ENCODE results near the gene DHCR24.

Gene DHCR24

GRCh38 chr1:54838565-54839180, 48.3 kb downstream of the DHCR24 start:
- no peak overlapping the region for H3K27ac ChIP-seq
- H3K9ac ChIP-seq (ENCODE audit: insufficient read length), result no peak overlapping the region
- H3K4me3 ChIP-seq, result no peak overlapping the region
- no peak for DNase-seq (ENCODE audit: low read depth, low spot score)
- TF ChIP-seq EZH2 (IDR thresholded peaks at IDR 0.05) (no peak), POLR2AphosphoS5 (IDR thresholded peaks at IDR 0.05; ENCODE audit: borderline replicate concordance, low read depth, low read length) (no peak), FOXP2 (optimal IDR thresholded peaks at IDR 0.05; ENCODE audit: control extremely low read depth, extremely low read length, insufficient read depth) (no peak)
- H3K9me3 ChIP-seq (ENCODE audit: low read depth, low read length), result no peaks in the 10 kb centered on the region
- H3K36me3 ChIP-seq (ENCODE audit: insufficient read depth, low read length), result no peaks in the 10 kb centered on the region

GRCh38 chr1:54837002-54837853, 49.8 kb downstream of the DHCR24 start:
- no peaks in the 10 kb centered on the region for H3K36me3 ChIP-seq (ENCODE audit: insufficient read depth, low read length)
- H3K4me3 ChIP-seq, result no peak overlapping the region
- no peaks in the 10 kb centered on the region for H3K9me3 ChIP-seq (ENCODE audit: low read depth, low read length)
- no peak for TF ChIP-seq FOXP2 (optimal IDR thresholded peaks at IDR 0.05; ENCODE audit: control extremely low read depth, extremely low read length, insufficient read depth)
- no peak for TF ChIP-seq POLR2AphosphoS5 (IDR thresholded peaks at IDR 0.05; ENCODE audit: borderline replicate concordance, low read depth, low read length)
- TF ChIP-seq EZH2 (IDR thresholded peaks at IDR 0.05), result no peak
- H3K9ac ChIP-seq (ENCODE audit: insufficient read length), result no peak overlapping the region
- no peak overlapping the region for H3K27ac ChIP-seq
- DNase-seq (ENCODE audit: low read depth, low spot score), result no peak

GRCh38 chr1:54836594-54836993, 50.4 kb downstream of the DHCR24 start:
- Histone ChIP-seq H3K4me3 (no peak overlapping the region), H3K9ac (ENCODE audit: insufficient read length) (no peak overlapping the region), H3K9me3 (ENCODE audit: low read depth, low read length) (no peaks in the 10 kb centered on the region), H3K36me3 (ENCODE audit: insufficient read depth, low read length) (no peaks in the 10 kb centered on the region), H3K27ac (no peak overlapping the region)
- TF ChIP-seq EZH2 (IDR thresholded peaks at IDR 0.05) (no peak), FOXP2 (optimal IDR thresholded peaks at IDR 0.05; ENCODE audit: control extremely low read depth, extremely low read length, insufficient read depth) (no peak), POLR2AphosphoS5 (IDR thresholded peaks at IDR 0.05; ENCODE audit: borderline replicate concordance, low read depth, low read length) (no peak)
- DNase-seq (ENCODE audit: low read depth, low spot score), result no peak

- TF ChIP-seq POLR2AphosphoS5 (IDR thresholded peaks at IDR 0.05; ENCODE audit: borderline replicate concordance, low read depth, low read length), result no peak
- no peak overlapping the region for H3K27ac ChIP-seq
- no peaks in the 10 kb centered on the region for H3K36me3 ChIP-seq (ENCODE audit: insufficient read depth, low read length)
- no peaks in the 10 kb centered on the region for H3K9me3 ChIP-seq (ENCODE audit: low read depth, low read length)
- no peak overlapping the region for H3K4me3 ChIP-seq
- H3K9ac ChIP-seq (ENCODE audit: insufficient read length), result no peak overlapping the region
- DNase-seq (ENCODE audit: low read depth, low spot score), result no peak
Observed at GRCh38 chr1:54835970-54836369, 51.0 kb downstream of the DHCR24 start.

GRCh38 chr1:54835131-54835898, 51.7 kb downstream of the DHCR24 start:
- no peak for TF ChIP-seq POLR2AphosphoS5 (IDR thresholded peaks at IDR 0.05; ENCODE audit: borderline replicate concordance, low read depth, low read length)
- no peak for TF ChIP-seq FOXP2 (optimal IDR thresholded peaks at IDR 0.05; ENCODE audit: control extremely low read depth, extremely low read length, insufficient read depth)
- no peak for TF ChIP-seq EZH2 (IDR thresholded peaks at IDR 0.05)
- no peak overlapping the region for H3K4me3 ChIP-seq
- no peaks in the 10 kb centered on the region for H3K9me3 ChIP-seq (ENCODE audit: low read depth, low read length)
- DNase-seq (ENCODE audit: low read depth, low spot score), result no peak
- no peaks in the 10 kb centered on the region for H3K36me3 ChIP-seq (ENCODE audit: insufficient read depth, low read length)
- H3K27ac ChIP-seq, result no peak overlapping the region
- no peak overlapping the region for H3K9ac ChIP-seq (ENCODE audit: insufficient read length)

- Histone ChIP-seq H3K4me3 (no peak overlapping the region), H3K9me3 (ENCODE audit: low read depth, low read length) (no peaks in the 10 kb centered on the region), H3K27ac (no peak overlapping the region), H3K36me3 (ENCODE audit: insufficient read depth, low read length) (no peaks in the 10 kb centered on the region), H3K9ac (ENCODE audit: insufficient read length) (no peak overlapping the region)
- TF ChIP-seq EZH2 (IDR thresholded peaks at IDR 0.05) (no peak), FOXP2 (optimal IDR thresholded peaks at IDR 0.05; ENCODE audit: control extremely low read depth, extremely low read length, insufficient read depth) (no peak), POLR2AphosphoS5 (IDR thresholded peaks at IDR 0.05; ENCODE audit: borderline replicate concordance, low read depth, low read length) (no peak)
- no peak for DNase-seq (ENCODE audit: low read depth, low spot score)
Observed at GRCh38 chr1:54834007-54834541, 52.9 kb downstream of the DHCR24 start.

GRCh38 chr1:54833121-54833520, 53.9 kb downstream of the DHCR24 start:
- Histone ChIP-seq H3K9me3 (ENCODE audit: low read depth, low read length) (no peaks in the 10 kb centered on the region), H3K9ac (ENCODE audit: insufficient read length) (no peak overlapping the region), H3K27ac (no peak overlapping the region), H3K36me3 (ENCODE audit: insufficient read depth, low read length) (no peaks in the 10 kb centered on the region), H3K4me3 (no peak overlapping the region)
- no peak for DNase-seq (ENCODE audit: low read depth, low spot score)
- no peak for TF ChIP-seq EZH2 (IDR thresholded peaks at IDR 0.05)
- TF ChIP-seq FOXP2 (optimal IDR thresholded peaks at IDR 0.05; ENCODE audit: control extremely low read depth, extremely low read length, insufficient read depth), result no peak
- no peak for TF ChIP-seq POLR2AphosphoS5 (IDR thresholded peaks at IDR 0.05; ENCODE audit: borderline replicate concordance, low read depth, low read length)

- no peak overlapping the region for H3K27ac ChIP-seq
- TF ChIP-seq POLR2AphosphoS5 (IDR thresholded peaks at IDR 0.05; ENCODE audit: borderline replicate concordance, low read depth, low read length), result no peak
- TF ChIP-seq FOXP2 (optimal IDR thresholded peaks at IDR 0.05; ENCODE audit: control extremely low read depth, extremely low read length, insufficient read depth), result no peak
- no peak for TF ChIP-seq EZH2 (IDR thresholded peaks at IDR 0.05)
- DNase-seq (ENCODE audit: low read depth, low spot score), result no peak
- H3K9me3 ChIP-seq (ENCODE audit: low read depth, low read length), result no peaks in the 10 kb centered on the region
- H3K4me3 ChIP-seq, result no peak overlapping the region
- H3K9ac ChIP-seq (ENCODE audit: insufficient read length), result no peak overlapping the region
- H3K36me3 ChIP-seq (ENCODE audit: insufficient read depth, low read length), result no peaks in the 10 kb centered on the region
Observed at GRCh38 chr1:54826226-54826816, 60.7 kb downstream of the DHCR24 start.

Measured in SK-N-MC (cell line).